ENCODE data around the gene ACKR2.

ACKR2 gene

GRCh38 chr3:42830437-42831320 lies 21.4 kb downstream of the ACKR2 start:
- DNase-seq: no peak

GRCh38 chr3:42831321-42831713 lies 22.1 kb downstream of the ACKR2 start:
- peak; percentile 67 to 68 for DNase-seq

GRCh38 chr3:42836150-42837123 lies 27.2 kb downstream of the ACKR2 start:
- no peak for DNase-seq

GRCh38 chr3:42838571-42838970 lies 29.3 kb downstream of the ACKR2 start:
- DNase-seq: no peak

GRCh38 chr3:42839616-42840015 lies 30.4 kb downstream of the ACKR2 start:
- DNase-seq: peak in 1 of 2 experiments; percentile 12

- DNase-seq: no peak
Measured at GRCh38 chr3:42841332-42841731, 32.1 kb downstream of the ACKR2 start.

- DNase-seq: no peak
Measured at GRCh38 chr3:42843713-42844411, 34.6 kb downstream of the ACKR2 start.

GRCh38 chr3:42844412-42844713 lies 35.1 kb downstream of the ACKR2 start:
- DNase-seq: no peak

GRCh38 chr3:42844815-42845214 lies 35.6 kb downstream of the ACKR2 start:
- DNase-seq: no peak

GRCh38 chr3:42846685-42847522 lies 37.7 kb downstream of the ACKR2 start:
- no peak for DNase-seq

- DNase-seq: no peak
Measured at GRCh38 chr3:42847731-42848130, 38.5 kb downstream of the ACKR2 start.

- no peak for DNase-seq
Measured at GRCh38 chr3:42849017-42849416, 39.8 kb downstream of the ACKR2 start.

GRCh38 chr3:42850263-42850662 lies 41.0 kb downstream of the ACKR2 start:
- DNase-seq: no peak

GRCh38 chr3:42851228-42851834 lies 42.1 kb downstream of the ACKR2 start:
- no peak for DNase-seq

- no peak for DNase-seq
Measured at GRCh38 chr3:42852441-42852840, 43.2 kb downstream of the ACKR2 start.

GRCh38 chr3:42853056-42853455 lies 43.8 kb downstream of the ACKR2 start:
- DNase-seq: no peak

GRCh38 chr3:42853739-42854302 lies 44.6 kb downstream of the ACKR2 start:
- DNase-seq: no peak

- DNase-seq: no peak
Measured at GRCh38 chr3:42855219-42855546, 45.9 kb downstream of the ACKR2 start.

- DNase-seq: no peak
Measured at GRCh38 chr3:42855547-42856380, 46.5 kb downstream of the ACKR2 start.

- DNase-seq: no peak
Measured at GRCh38 chr3:42856544-42856943, 47.3 kb downstream of the ACKR2 start.

Measured in activated CD4-positive, alpha-beta T cell treated with anti-CD3 and anti-CD28 coated beads, Interleukin-2, amount 50 U/mL, for 4 hours (primary cell).